OCI-LY1 (cell line): ENCODE data around the gene CCDC190.
"Not testable (repeated sequence)": the region's sequence is repeated elsewhere in the genome, so short reads cannot be mapped to it uniquely, and the experiment has no call there.

Source experiments
- H2AFZ ChIP-seq: fragments of 200-600 bp; sonication (generic), shearing (Covaris generic); 2 replicates; pipeline ENCODE4 v1.6.0; 2014; ENCODE audit warnings: antibody characterized with exemption, mild to moderate bottlenecking, low read length
- H3F3A ChIP-seq: fragments of 200-600 bp; sonication (generic), shearing (Covaris generic); 2 replicates; pipeline ENCODE4 v1.6.0; 2014; ENCODE audit warnings: mild to moderate bottlenecking, antibody characterized with exemption, low read length, moderate library complexity; ENCODE audit not compliant: insufficient read depth
- H3K27ac ChIP-seq: fragments of 200-600 bp; sonication (generic); 2 replicates; pipeline ENCODE4 v1.5.1; 2014; ENCODE audit warnings: low read length, mixed run types, mild to moderate bottlenecking, low read depth; ENCODE audit not compliant: poor library complexity, severe bottlenecking
- H3K27me3 ChIP-seq: fragments of 200-600 bp; sonication (generic); 2 replicates; pipeline ENCODE4 v1.6.0; 2014; ENCODE audit warnings: antibody characterized with exemption, mild to moderate bottlenecking, low read length, moderate library complexity; ENCODE audit not compliant: insufficient read depth
- H3K36me3 ChIP-seq: fragments of 200-600 bp; sonication (generic); 2 replicates; pipeline ENCODE4 v1.6.1; 2014; ENCODE audit warnings: mild to moderate bottlenecking, antibody characterized with exemption, low read length, moderate library complexity, mixed read lengths; ENCODE audit not compliant: insufficient read depth
- H3K4me1 ChIP-seq: fragments of 200-600 bp; sonication (generic); 2 replicates; pipeline ENCODE4 v1.5.1; 2014; ENCODE audit warnings: mild to moderate bottlenecking, low read length, moderate library complexity; ENCODE audit not compliant: insufficient read depth, severe bottlenecking
- H3K4me2 ChIP-seq: fragments of 200-600 bp; sonication (generic), shearing (Covaris generic); 2 replicates; pipeline ENCODE4 v1.6.1; 2014; ENCODE audit warnings: low read length
- H3K4me3 ChIP-seq: fragments of 200-600 bp; sonication (generic); 2 replicates; pipeline ENCODE4 v1.5.1; 2014; ENCODE audit warnings: low read length, low read depth, mild to moderate bottlenecking, mixed read lengths; ENCODE audit not compliant: poor library complexity, severe bottlenecking
- H3K79me2 ChIP-seq: fragments of 200-600 bp; shearing (Covaris generic); 2 replicates; pipeline ENCODE4 v1.6.1; 2016; ENCODE audit warnings: mixed run types, low read length, mixed read lengths; ENCODE audit not compliant: insufficient read depth
- H3K9ac ChIP-seq: fragments of 200-600 bp; sonication (generic), shearing (Covaris generic); 2 replicates; pipeline ENCODE4 v1.6.1; 2014; ENCODE audit warnings: mild to moderate bottlenecking, low read length, mixed read lengths
- H3K9me2 ChIP-seq: fragments of 200-600 bp; sonication (generic), shearing (Covaris generic); 2 replicates; pipeline ENCODE4 v1.6.1; 2014; ENCODE audit warnings: low read depth, mild to moderate bottlenecking, low read length, mixed read lengths
- H3K9me3 ChIP-seq: fragments of 200-600 bp; shearing (Covaris generic); 2 replicates; pipeline ENCODE4 v1.6.1; 2014; ENCODE audit warnings: low read length, mixed read lengths
- H4K20me1 ChIP-seq: fragments of 200-600 bp; sonication (generic), shearing (Covaris generic); 2 replicates; pipeline ENCODE4 v1.6.0; 2016; ENCODE audit warnings: mild to moderate bottlenecking, low read length; ENCODE audit not compliant: insufficient read depth

The CCDC190 gene

GRCh38 chr1:162812357-162812756 lies 48.6 kb downstream of the CCDC190 start:
- H3K4me1 ChIP-seq, H3F3A ChIP-seq, H3K27me3 ChIP-seq, H3K79me2 ChIP-seq, H3K9me3 ChIP-seq, H3K36me3 ChIP-seq, H3K27ac ChIP-seq, H3K9ac ChIP-seq, H3K9me2 ChIP-seq, H3K4me2 ChIP-seq, H3K4me3 ChIP-seq, H2AFZ ChIP-seq, H4K20me1 ChIP-seq: not testable (repeated sequence)

GRCh38 chr1:162807503-162807902 lies 53.5 kb downstream of the CCDC190 start:
- H3K79me2 ChIP-seq, H3F3A ChIP-seq, H3K27me3 ChIP-seq, H3K4me3 ChIP-seq, H2AFZ ChIP-seq, H4K20me1 ChIP-seq, H3K4me2 ChIP-seq, H3K27ac ChIP-seq, H3K9ac ChIP-seq, H3K9me3 ChIP-seq, H3K9me2 ChIP-seq, H3K4me1 ChIP-seq: not testable (repeated sequence)
- peaks cover 46% of the 10 kb centered on the region for H3K36me3 ChIP-seq
